Progenitor cell of endocrine pancreas (in vitro differentiated cells): ENCODE measurements around the gene GRAMD1A. TPM values are rescaled to one million over a fixed set of nuclear protein-coding genes. Genes with fewer than 3 reads are reported as not detected.

ENCODE experiments used
- DNase-seq: peaks from one replicate; pipeline ENCODE4 v3.0.0; 2021; ENCODE audit warnings: low spot score; ENCODE audit not compliant: unreplicated experiment
- H3K27ac Mint-ChIP-seq: 2 replicates; pipeline ENCODE4 v1.8.0; 2021; ENCODE audit warnings: mild to moderate bottlenecking, moderate library complexity, mixed read lengths
- H3K27me3 Mint-ChIP-seq: 2 replicates; pipeline ENCODE4 v1.8.0; 2021; ENCODE audit warnings: mixed read lengths
- H3K36me3 Mint-ChIP-seq: 2 replicates; pipeline ENCODE4 v1.8.0; 2022; ENCODE audit warnings: mixed read lengths; ENCODE audit not compliant: insufficient read depth
- H3K4me1 Mint-ChIP-seq: 2 replicates; pipeline ENCODE4 v1.8.0; 2021; ENCODE audit warnings: low read depth, mixed read lengths
- H3K4me3 Mint-ChIP-seq: 2 replicates; pipeline ENCODE4 v1.8.0; 2021; ENCODE audit warnings: low read depth, mild to moderate bottlenecking, moderate library complexity, mixed read lengths
- H3K9me3 Mint-ChIP-seq: 2 replicates; pipeline ENCODE4 v1.8.0; 2021; ENCODE audit warnings: low read depth, mixed read lengths
- total RNA-seq: library from RNA; stranded (reverse); gene quantifications from 2 replicates; pipeline ENCODE4 v1.2.1, GENCODE V29; 2021
- TF ChIP-seq, protein P1 (sequence below): fragments of 200-600 bp; sonication (generic); IDR thresholded peaks from one replicate; pipeline ENCODE4 v1.5.0; 2021; ENCODE audit warnings: antibody characterized with exemption, mild to moderate bottlenecking; ENCODE audit not compliant: unreplicated experiment

The GRAMD1A gene
- total RNA-seq, 1 donor from 2014 or later, result 111 TPM

DNA sequence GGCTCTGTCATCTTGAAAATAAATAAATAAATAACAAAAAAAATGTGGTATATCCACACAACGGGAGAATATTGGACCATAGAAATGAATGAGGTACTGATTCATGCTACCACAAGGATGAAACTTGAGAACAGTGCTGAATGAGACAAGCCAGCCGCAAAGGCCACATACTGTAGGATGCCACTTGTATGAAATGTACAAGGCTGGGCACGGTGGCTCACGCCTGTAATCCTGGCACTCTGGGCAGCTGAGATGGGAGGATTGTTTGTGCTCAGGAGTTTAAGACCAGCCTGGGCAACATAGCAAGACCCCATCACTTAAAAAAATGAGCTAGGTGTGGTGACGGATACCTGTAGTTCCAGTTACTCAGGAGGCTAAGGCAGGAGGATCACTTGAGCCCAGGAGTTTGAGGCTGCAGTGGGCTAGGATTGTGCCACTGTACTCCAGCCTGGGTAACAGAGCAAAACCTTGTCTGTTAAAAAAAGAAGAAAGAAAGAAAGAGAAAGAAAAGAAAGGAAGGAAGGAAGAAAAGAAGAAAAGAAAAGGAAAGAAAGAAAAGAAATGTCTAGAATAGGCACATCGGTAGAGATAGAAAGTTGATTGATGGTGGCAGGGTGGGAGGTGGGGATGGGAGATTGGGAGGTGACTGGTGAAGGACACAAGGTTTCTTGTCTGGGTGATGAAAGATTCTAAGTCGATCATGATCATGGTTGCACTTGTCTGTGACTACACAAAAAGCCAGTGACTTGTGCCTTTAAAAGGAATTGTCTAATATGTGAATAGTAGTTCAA lies 61.7 kb downstream of the GRAMD1A start:
- TF ChIP-seq, protein P1, sequence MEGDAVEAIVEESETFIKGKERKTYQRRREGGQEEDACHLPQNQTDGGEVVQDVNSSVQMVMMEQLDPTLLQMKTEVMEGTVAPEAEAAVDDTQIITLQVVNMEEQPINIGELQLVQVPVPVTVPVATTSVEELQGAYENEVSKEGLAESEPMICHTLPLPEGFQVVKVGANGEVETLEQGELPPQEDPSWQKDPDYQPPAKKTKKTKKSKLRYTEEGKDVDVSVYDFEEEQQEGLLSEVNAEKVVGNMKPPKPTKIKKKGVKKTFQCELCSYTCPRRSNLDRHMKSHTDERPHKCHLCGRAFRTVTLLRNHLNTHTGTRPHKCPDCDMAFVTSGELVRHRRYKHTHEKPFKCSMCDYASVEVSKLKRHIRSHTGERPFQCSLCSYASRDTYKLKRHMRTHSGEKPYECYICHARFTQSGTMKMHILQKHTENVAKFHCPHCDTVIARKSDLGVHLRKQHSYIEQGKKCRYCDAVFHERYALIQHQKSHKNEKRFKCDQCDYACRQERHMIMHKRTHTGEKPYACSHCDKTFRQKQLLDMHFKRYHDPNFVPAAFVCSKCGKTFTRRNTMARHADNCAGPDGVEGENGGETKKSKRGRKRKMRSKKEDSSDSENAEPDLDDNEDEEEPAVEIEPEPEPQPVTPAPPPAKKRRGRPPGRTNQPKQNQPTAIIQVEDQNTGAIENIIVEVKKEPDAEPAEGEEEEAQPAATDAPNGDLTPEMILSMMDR, result no peak
- Mint-ChIP-seq H3K27me3 (no peaks in the 10 kb centered on the region), H3K36me3 (peaks cover 3% of the 10 kb centered on the region), H3K4me3 (no peak overlapping the region), H3K9me3 (no peaks in the 10 kb centered on the region), H3K4me1 (no peaks in the 10 kb centered on the region), H3K27ac (peak overlapping the region; percentile 68)
- DNase-seq, result no peak

DNA sequence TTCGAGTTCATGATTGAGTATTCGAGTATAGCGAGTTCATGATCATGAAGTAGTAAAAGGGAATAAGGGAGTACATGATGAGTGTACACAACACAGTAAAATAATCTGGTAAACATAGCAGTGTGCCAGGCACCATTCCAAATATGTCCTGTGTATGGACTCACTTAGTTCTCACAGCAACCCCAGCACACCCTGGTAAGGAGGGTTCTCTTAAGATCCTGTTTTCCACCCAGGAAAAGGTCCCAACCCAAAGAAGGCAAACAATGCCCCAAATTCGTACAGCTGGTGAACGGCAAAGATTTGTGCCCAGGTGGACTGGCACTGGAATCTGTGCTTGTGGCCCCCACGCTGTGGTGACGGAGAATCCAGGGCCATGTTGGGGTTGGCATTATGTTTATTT lies 62.8 kb downstream of the GRAMD1A start:
- Mint-ChIP-seq H3K4me3 (no peak overlapping the region), H3K27me3 (no peaks in the 10 kb centered on the region)
- DNase-seq, result no peak

DNA sequence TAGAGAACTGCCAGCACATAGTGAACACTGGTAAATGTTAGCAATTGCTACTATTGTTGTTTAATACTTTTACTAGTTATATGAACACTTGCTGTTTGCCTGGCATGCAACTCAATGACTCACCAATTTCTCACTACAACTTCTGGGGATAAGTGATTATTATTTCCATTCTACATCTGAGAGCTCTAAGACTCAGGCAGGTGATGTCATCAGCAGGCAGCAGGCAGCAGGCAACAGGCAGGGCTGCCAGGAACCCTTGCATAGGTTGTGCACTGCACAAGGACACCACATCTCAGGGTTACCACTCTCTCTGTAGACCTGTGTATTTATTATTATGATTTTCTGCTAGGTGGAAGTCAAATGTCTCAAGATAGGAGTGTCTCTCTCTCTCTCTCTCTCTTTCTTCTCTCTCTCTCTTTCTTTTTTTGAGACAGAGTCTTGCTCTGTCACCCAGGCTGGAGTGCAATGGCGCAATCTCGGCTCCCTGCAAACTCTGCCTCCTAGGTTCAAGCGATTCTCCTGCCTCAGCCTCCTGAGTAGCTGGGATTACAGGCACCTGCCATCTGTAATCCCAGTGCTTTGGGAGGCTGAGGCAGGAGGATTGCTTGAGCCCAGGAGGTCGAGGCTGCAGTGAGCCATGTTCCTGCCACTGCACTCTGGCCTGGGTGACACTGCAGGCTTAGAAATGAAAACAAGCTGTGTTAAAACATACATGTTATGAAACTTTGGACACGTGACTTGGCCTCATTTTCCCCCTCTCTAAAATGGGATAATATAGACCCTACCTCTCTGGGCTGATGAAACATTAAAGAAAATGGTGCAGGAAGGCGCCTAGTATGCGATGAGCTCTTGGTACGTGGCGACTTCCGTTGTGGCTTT lies 64.1 kb downstream of the GRAMD1A start:
- no peak for DNase-seq
- Mint-ChIP-seq H3K4me1 (peaks cover 12% of the 10 kb centered on the region), H3K36me3 (peaks cover 3% of the 10 kb centered on the region), H3K27ac (no peak overlapping the region), H3K4me3 (no peak overlapping the region), H3K27me3 (no peaks in the 10 kb centered on the region), H3K9me3 (no peaks in the 10 kb centered on the region)
- TF ChIP-seq, protein P1, result no peak

More for the DNA sequence above, 62.8 kb downstream of the GRAMD1A start:
- Mint-ChIP-seq H3K27ac (no peak overlapping the region), H3K36me3 (peaks cover 3% of the 10 kb centered on the region), H3K9me3 (no peaks in the 10 kb centered on the region), H3K4me1 (peaks cover 3% of the 10 kb centered on the region)
- TF ChIP-seq, protein P1, result no peak

DNA sequence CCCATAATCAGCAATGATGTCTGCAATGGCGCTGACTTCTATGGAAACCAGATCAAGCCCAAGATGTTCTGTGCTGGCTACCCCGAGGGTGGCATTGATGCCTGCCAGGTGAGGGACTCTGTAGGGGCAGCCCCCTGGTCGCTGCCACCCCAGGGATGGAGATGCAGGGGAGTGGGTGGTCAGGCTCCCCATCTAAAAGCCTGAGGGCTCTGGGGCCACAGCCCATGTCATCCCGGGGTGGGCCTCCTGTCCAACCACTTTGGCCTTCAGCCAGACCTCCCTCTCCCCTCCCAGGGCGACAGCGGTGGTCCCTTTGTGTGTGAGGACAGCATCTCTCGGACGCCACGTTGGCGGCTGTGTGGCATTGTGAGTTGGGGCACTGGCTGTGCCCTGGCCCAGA lies 65.5 kb downstream of the GRAMD1A start:
- Mint-ChIP-seq H3K27ac (no peak overlapping the region), H3K36me3 (peaks cover 1% of the 10 kb centered on the region), H3K27me3 (no peaks in the 10 kb centered on the region), H3K9me3 (no peaks in the 10 kb centered on the region), H3K4me3 (no peak overlapping the region), H3K4me1 (peaks cover 12% of the 10 kb centered on the region)
- TF ChIP-seq, protein P1, result no peak
- no peak for DNase-seq

DNA sequence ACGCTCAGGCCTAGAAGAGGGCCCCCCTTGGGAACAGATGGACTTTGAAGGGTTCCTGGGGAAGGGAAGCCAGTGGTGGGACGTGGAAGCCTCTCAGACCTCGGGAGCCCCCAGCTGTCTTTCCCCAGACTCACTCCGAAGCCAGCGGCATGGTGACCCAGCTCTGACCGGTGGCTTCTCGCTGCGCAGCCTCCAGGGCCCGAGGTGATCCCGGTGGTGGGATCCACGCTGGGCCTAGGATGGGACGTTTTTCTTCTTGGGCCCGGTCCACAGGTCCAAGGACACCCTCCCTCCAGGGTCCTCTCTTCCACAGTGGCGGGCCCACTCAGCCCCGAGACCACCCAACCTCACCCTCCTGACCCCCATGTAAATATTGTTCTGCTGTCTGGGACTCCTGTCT lies 66.0 kb downstream of the GRAMD1A start:
- no peak for DNase-seq
- H3K4me3 Mint-ChIP-seq, result no peak overlapping the region
- TF ChIP-seq, protein P1, result no peak
- peaks cover 1% of the 10 kb centered on the region for H3K36me3 Mint-ChIP-seq
- H3K9me3 Mint-ChIP-seq, result no peaks in the 10 kb centered on the region
- H3K4me1 Mint-ChIP-seq, result peaks cover 12% of the 10 kb centered on the region
- H3K27me3 Mint-ChIP-seq, result no peaks in the 10 kb centered on the region
- no peak overlapping the region for H3K27ac Mint-ChIP-seq
